ENCODE results near the gene TLE4.

Gene TLE4

GRCh38 chr9:79645110-79645509 is 73.3 kb downstream of the TLE4 start:
- Histone ChIP-seq H3K4me2 (ENCODE audit: low read length, poor library complexity, severe bottlenecking) (no peak overlapping the region), H2BK15ac (ENCODE audit: low read depth, poor library complexity, severe bottlenecking) (no peak overlapping the region), H3K79me1 (replicated peaks; ENCODE audit: low read length, poor library complexity, severe bottlenecking) (peaks cover 26% of the 10 kb centered on the region), H3K4me3 (ENCODE audit: insufficient read depth in 1 of 2, low read depth in 1 of 2, low read length in 2 of 2) (no peak overlapping the region), H3K9ac (ENCODE audit: low read length) (no peak overlapping the region), H2BK120ac (ENCODE audit: low read depth, low read length) (no peak overlapping the region), H4K91ac (ENCODE audit: low read length) (no peak overlapping the region), H2AK5ac (ENCODE audit: low read length, severe bottlenecking) (no peak overlapping the region), H3K14ac (ENCODE audit: low read length in 2 of 2) (no peak overlapping the region), H3K27me3 (ENCODE audit: control insufficient read depth in 1 of 2, insufficient read depth in 1 of 2, low read length in 2 of 2) (no peaks in the 10 kb centered on the region), H3K9me3 (ENCODE audit: control insufficient read depth, low read length) (no peaks in the 10 kb centered on the region), H3K23ac (ENCODE audit: low read length in 2 of 2) (no peak overlapping the region), H3K4ac (ENCODE audit: low read depth in 1 of 2, low read length in 2 of 2) (no peak overlapping the region), H2BK12ac (ENCODE audit: low read length in 2 of 2) (no peak overlapping the region), H2AFZ (ENCODE audit: low read depth, low read length) (no peak overlapping the region), H2BK5ac (ENCODE audit: low read depth, low read length, poor library complexity, severe bottlenecking) (no peak overlapping the region), H3K36me3 (ENCODE audit: control insufficient read depth in 1 of 2, insufficient read depth in 2 of 2, low read depth in 1 of 2, low read length in 2 of 2) (peaks cover 0 to 5% of the 10 kb centered on the region in 2 experiments), H3K27ac (ENCODE audit: low read length, poor library complexity, severe bottlenecking) (no peak overlapping the region), H4K8ac (ENCODE audit: low read length) (no peak overlapping the region), H3K4me1 (ENCODE audit: control insufficient read depth, insufficient read depth, low read depth, low read length) (no peaks in the 10 kb centered on the region), H3K18ac (ENCODE audit: low read depth in 1 of 2, low read length in 2 of 2) (no peak overlapping the region)
- no peak for DNase-seq
- 100% methylated on average over 3 of the region's 3 CpGs for WGBS

GRCh38 chr9:79646096-79646495 is 74.3 kb downstream of the TLE4 start:
- Histone ChIP-seq H3K4me3 (ENCODE audit: insufficient read depth in 1 of 2, low read depth in 1 of 2, low read length in 2 of 2) (no peak overlapping the region), H2AFZ (ENCODE audit: low read depth, low read length) (no peak overlapping the region), H3K79me1 (replicated peaks; ENCODE audit: low read length, poor library complexity, severe bottlenecking) (peaks cover 26% of the 10 kb centered on the region), H3K14ac (ENCODE audit: low read length in 2 of 2) (no peak overlapping the region), H3K9ac (ENCODE audit: low read length) (no peak overlapping the region), H2BK5ac (ENCODE audit: low read depth, low read length, poor library complexity, severe bottlenecking) (no peak overlapping the region), H3K4me1 (ENCODE audit: control insufficient read depth, insufficient read depth, low read depth, low read length) (peaks cover under 1% of the 10 kb centered on the region), H2BK120ac (ENCODE audit: low read depth, low read length) (no peak overlapping the region), H3K18ac (ENCODE audit: low read depth in 1 of 2, low read length in 2 of 2) (no peak overlapping the region), H3K27me3 (ENCODE audit: control insufficient read depth in 1 of 2, insufficient read depth in 1 of 2, low read length in 2 of 2) (no peaks in the 10 kb centered on the region), H4K8ac (ENCODE audit: low read length) (no peak overlapping the region), H3K4me2 (ENCODE audit: low read length, poor library complexity, severe bottlenecking) (no peak overlapping the region), H2BK12ac (ENCODE audit: low read length in 2 of 2) (no peak overlapping the region), H2AK5ac (ENCODE audit: low read length, severe bottlenecking) (no peak overlapping the region), H4K91ac (ENCODE audit: low read length) (no peak overlapping the region), H3K27ac (ENCODE audit: low read length, poor library complexity, severe bottlenecking) (no peak overlapping the region), H3K23ac (ENCODE audit: low read length in 2 of 2) (no peak overlapping the region), H2BK15ac (ENCODE audit: low read depth, poor library complexity, severe bottlenecking) (no peak overlapping the region), H3K36me3 (ENCODE audit: control insufficient read depth in 1 of 2, insufficient read depth in 2 of 2, low read depth in 1 of 2, low read length in 2 of 2) (peaks cover 0 to 5% of the 10 kb centered on the region in 2 experiments), H3K4ac (ENCODE audit: low read depth in 1 of 2, low read length in 2 of 2) (no peak overlapping the region), H3K9me3 (ENCODE audit: control insufficient read depth, low read length) (no peaks in the 10 kb centered on the region)
- no CpG with 5 or more reads among the region's 1 CpG for WGBS
- no peak for DNase-seq

- Histone ChIP-seq H3K23ac (ENCODE audit: low read length in 2 of 2) (no peak overlapping the region), H2BK120ac (ENCODE audit: low read depth, low read length) (no peak overlapping the region), H2AK5ac (ENCODE audit: low read length, severe bottlenecking) (no peak overlapping the region), H2BK12ac (ENCODE audit: low read length in 2 of 2) (no peak overlapping the region), H3K79me1 (replicated peaks; ENCODE audit: low read length, poor library complexity, severe bottlenecking) (peaks cover 19% of the 10 kb centered on the region), H3K4me2 (ENCODE audit: low read length, poor library complexity, severe bottlenecking) (no peak overlapping the region), H2BK5ac (ENCODE audit: low read depth, low read length, poor library complexity, severe bottlenecking) (no peak overlapping the region), H3K18ac (ENCODE audit: low read depth in 1 of 2, low read length in 2 of 2) (peak overlapping the region in 1 of 2 experiments; percentile 3), H3K27ac (ENCODE audit: low read length, poor library complexity, severe bottlenecking) (no peak overlapping the region), H3K14ac (ENCODE audit: low read length in 2 of 2) (no peak overlapping the region), H3K9me3 (ENCODE audit: control insufficient read depth, low read length) (no peaks in the 10 kb centered on the region), H3K4me1 (ENCODE audit: control insufficient read depth, insufficient read depth, low read depth, low read length) (peaks cover 7% of the 10 kb centered on the region), H3K4ac (ENCODE audit: low read depth in 1 of 2, low read length in 2 of 2) (no peak overlapping the region), H3K36me3 (ENCODE audit: control insufficient read depth in 1 of 2, insufficient read depth in 2 of 2, low read depth in 1 of 2, low read length in 2 of 2) (peaks cover 0 to 4% of the 10 kb centered on the region in 2 experiments), H4K8ac (ENCODE audit: low read length) (no peak overlapping the region), H2AFZ (ENCODE audit: low read depth, low read length) (no peak overlapping the region), H2BK15ac (ENCODE audit: low read depth, poor library complexity, severe bottlenecking) (no peak overlapping the region), H3K27me3 (ENCODE audit: control insufficient read depth in 1 of 2, insufficient read depth in 1 of 2, low read length in 2 of 2) (no peaks in the 10 kb centered on the region), H3K4me3 (ENCODE audit: insufficient read depth in 1 of 2, low read depth in 1 of 2, low read length in 2 of 2) (no peak overlapping the region), H3K9ac (ENCODE audit: low read length) (no peak overlapping the region), H4K91ac (ENCODE audit: low read length) (no peak overlapping the region)
- DNase-seq, result no peak
- 76% methylated on average over 9 of the region's 10 CpGs for WGBS
Measured at GRCh38 chr9:79651251-79651795, 79.6 kb downstream of the TLE4 start.

- Histone ChIP-seq H4K91ac (ENCODE audit: low read length) (peak overlapping the region; percentile 28), H3K9me3 (ENCODE audit: control insufficient read depth, low read length) (no peaks in the 10 kb centered on the region), H3K4me2 (ENCODE audit: low read length, poor library complexity, severe bottlenecking) (no peak overlapping the region), H3K27me3 (ENCODE audit: control insufficient read depth in 1 of 2, insufficient read depth in 1 of 2, low read length in 2 of 2) (no peaks in the 10 kb centered on the region), H4K8ac (ENCODE audit: low read length) (no peak overlapping the region), H3K18ac (ENCODE audit: low read depth in 1 of 2, low read length in 2 of 2) (no peak overlapping the region), H3K14ac (ENCODE audit: low read length in 2 of 2) (no peak overlapping the region), H3K4ac (ENCODE audit: low read depth in 1 of 2, low read length in 2 of 2) (no peak overlapping the region), H2BK15ac (ENCODE audit: low read depth, poor library complexity, severe bottlenecking) (no peak overlapping the region), H2BK120ac (ENCODE audit: low read depth, low read length) (no peak overlapping the region), H2BK5ac (ENCODE audit: low read depth, low read length, poor library complexity, severe bottlenecking) (no peak overlapping the region), H3K36me3 (ENCODE audit: control insufficient read depth in 1 of 2, insufficient read depth in 2 of 2, low read depth in 1 of 2, low read length in 2 of 2) (peaks cover 0 to 9% of the 10 kb centered on the region in 2 experiments), H2AK5ac (ENCODE audit: low read length, severe bottlenecking) (no peak overlapping the region), H3K4me1 (ENCODE audit: control insufficient read depth, insufficient read depth, low read depth, low read length) (peaks cover 9% of the 10 kb centered on the region), H3K23ac (ENCODE audit: low read length in 2 of 2) (no peak overlapping the region), H3K27ac (ENCODE audit: low read length, poor library complexity, severe bottlenecking) (no peak overlapping the region), H3K9ac (ENCODE audit: low read length) (no peak overlapping the region), H3K79me1 (replicated peaks; ENCODE audit: low read length, poor library complexity, severe bottlenecking) (peaks cover 25% of the 10 kb centered on the region), H2AFZ (ENCODE audit: low read depth, low read length) (no peak overlapping the region), H3K4me3 (ENCODE audit: insufficient read depth in 1 of 2, low read depth in 1 of 2, low read length in 2 of 2) (no peak overlapping the region), H2BK12ac (ENCODE audit: low read length in 2 of 2) (peak overlapping the region in 1 of 2 experiments; percentile 71)
- peak; percentile 43 for DNase-seq
- WGBS, result 57% methylated on average over 3 of the region's 3 CpGs
Measured at GRCh38 chr9:79652598-79652997, 80.8 kb downstream of the TLE4 start.
